ENCODE data around the gene ARG2. TPM values are rescaled to one million over a fixed set of nuclear protein-coding genes. Genes with fewer than 3 reads are reported as not detected.
"Not testable (repeated sequence)": the region's sequence is repeated elsewhere in the genome, so short reads cannot be mapped to it uniquely, and the experiment has no call there.

Gene ARG2
- polyA plus RNA-seq, 12 donors = 0.98 to 4.1 (median 2.4) TPM; not detected in 2

- DNase-seq = peak; percentile 35
These were observed 35.7 kb upstream of the ARG2 start for GRCh38 chr14:67583711-67584644.

- no peak for DNase-seq
These were observed 34.7 kb upstream of the ARG2 start for GRCh38 chr14:67584978-67585377.

- no peak for DNase-seq
These were observed 33.4 kb upstream of the ARG2 start for GRCh38 chr14:67586369-67586768.

GRCh38 chr14:67589204-67589770, 30.4 kb upstream of the ARG2 start:
- DNase-seq = no peak

GRCh38 chr14:67593650-67594049, 26.1 kb upstream of the ARG2 start:
- not testable (repeated sequence) for DNase-seq

GRCh38 chr14:67595392-67595791, 24.3 kb upstream of the ARG2 start:
- no peak for DNase-seq

- DNase-seq = peak; percentile 88
These were observed 19.8 kb upstream of the ARG2 start, which contains the start of gene PIGH for GRCh38 chr14:67599698-67600561. TSS of gene PIGH (minus strand) at chr14:67600268. CDS start at chr14:67600203, 65 bp downstream.

- not testable (repeated sequence) for DNase-seq
These were observed 19.2 kb upstream of the ARG2 start for GRCh38 chr14:67600562-67600974.

- no peak for DNase-seq
These were observed 17.6 kb upstream of the ARG2 start for GRCh38 chr14:67602076-67602475.

DNA sequence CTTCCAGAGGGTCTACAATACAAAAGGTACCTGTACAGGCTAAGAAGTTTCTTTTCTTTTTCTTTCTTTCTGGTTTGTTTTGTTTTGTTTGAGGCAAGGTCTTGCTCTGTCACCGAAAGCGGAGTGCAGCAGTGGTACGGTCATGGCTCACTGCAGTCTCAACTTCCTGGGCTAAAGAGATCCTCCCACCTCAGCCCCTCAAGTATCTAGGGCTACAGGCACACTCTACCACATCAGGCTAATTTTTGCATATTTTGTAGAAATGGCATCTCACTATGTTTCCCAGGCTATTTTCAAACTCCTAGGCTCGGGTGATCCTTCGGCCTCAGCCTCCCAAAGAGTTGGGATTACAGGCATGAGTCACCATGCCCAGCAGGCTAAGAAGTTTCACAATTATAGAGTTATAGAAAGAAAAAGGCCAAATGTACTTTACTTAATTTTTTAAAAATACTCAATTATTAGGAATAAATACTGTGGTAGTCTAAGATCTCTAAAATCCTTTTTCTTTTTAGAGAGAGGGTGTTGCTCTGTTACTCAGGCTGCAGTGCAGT, 16.6 kb upstream of the ARG2 start:
- DNase-seq = no peak

DNA sequence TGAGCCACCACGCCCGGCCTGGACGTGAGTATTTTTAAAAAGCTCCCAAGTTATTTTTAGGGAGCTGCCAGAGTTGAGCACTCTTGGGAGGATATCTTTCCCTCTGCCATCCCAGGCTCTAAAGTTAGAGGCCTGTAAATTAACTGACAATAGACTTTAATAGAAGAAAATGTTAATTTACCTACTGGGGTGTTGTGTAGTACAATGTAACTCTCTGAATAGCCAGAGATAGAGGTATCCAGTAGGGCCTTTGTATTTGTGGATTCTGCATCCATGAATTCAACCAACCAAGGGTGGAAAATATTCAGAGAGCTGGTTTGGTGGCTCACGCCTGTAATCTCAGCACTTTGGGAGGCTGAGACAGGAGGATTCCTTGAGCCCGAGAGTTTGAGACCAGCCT, 12.1 kb upstream of the ARG2 start:
- DNase-seq = no peak

GRCh38 chr14:67609642-67610310, 9.9 kb upstream of the ARG2 start:
- DNase-seq = no peak

DNA sequence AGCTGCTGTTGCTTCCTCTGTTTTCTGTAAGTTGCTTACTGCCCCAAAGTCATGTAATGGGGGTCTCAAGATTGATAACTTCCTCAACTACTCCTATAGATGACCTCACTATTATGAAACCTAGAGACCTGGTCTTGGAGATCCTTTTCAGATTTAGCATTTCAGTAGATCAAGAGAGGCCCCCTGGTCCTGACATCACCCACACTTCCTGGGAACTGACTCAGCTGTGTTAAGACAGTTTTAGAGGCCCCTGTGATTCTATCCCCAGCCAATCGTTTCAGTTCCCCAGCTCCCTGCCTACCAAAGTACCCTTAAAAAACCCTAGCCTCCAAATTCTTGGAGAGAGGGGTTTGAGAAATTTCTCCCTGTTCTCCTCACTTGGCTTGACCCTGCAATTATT, 9.2 kb upstream of the ARG2 start:
- DNase-seq = no peak

- DNase-seq = peak; percentile 65
These were observed 1.1 kb upstream of the ARG2 start for GRCh38 chr14:67618617-67619063.

GRCh38 chr14:67620217-67620785, 581 bp downstream of the ARG2 start:
- DNase-seq = peak; percentile 14

- peak; percentile 37 for DNase-seq
These were observed 3.0 kb downstream of the ARG2 start for GRCh38 chr14:67622675-67623074.

- peak; percentile 13 for DNase-seq
These were observed 3.4 kb downstream of the ARG2 start for GRCh38 chr14:67623114-67623513.

DNA sequence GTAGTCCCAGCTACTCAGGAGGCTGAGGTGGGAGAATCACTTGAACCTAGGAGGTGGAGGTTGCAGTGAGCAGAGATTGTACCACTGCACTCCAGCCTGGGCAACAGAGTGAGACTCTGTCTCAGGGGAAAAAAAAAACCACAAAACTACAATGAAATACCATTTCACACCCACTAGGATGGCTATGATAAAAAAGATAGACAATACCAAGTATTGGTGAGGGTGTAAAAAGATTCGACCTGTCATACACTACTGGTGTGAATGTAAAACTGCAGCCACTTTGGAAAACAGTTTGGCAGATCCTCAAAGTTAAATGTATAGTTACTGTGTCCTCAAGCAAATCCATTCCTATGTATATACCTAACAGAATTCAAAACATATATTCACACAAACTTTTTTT, 6.4 kb downstream of the ARG2 start:
- DNase-seq = not testable (repeated sequence)

- no peak for DNase-seq
These were observed 7.8 kb downstream of the ARG2 start for GRCh38 chr14:67627519-67627918.

DNA sequence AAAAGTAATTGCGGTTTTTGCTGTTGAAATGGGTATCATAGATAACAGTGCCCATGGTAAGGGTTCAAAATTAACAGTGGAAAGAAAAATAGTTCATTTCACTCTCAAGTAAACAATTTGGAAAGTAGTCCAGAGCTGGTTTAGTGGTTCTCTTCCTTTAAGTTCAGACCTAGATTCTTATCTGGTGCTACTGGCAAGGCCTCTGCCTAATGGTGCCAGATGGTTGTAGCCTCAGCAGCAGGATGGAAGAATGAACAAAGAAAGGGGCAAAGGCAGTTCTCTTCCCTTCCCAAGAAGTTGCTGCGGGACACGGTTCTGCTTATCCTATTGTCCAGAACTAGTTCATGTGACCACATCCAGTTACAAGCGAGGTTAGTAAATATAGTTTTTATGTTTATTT, 10.5 kb downstream of the ARG2 start:
- DNase-seq = no peak

DNA sequence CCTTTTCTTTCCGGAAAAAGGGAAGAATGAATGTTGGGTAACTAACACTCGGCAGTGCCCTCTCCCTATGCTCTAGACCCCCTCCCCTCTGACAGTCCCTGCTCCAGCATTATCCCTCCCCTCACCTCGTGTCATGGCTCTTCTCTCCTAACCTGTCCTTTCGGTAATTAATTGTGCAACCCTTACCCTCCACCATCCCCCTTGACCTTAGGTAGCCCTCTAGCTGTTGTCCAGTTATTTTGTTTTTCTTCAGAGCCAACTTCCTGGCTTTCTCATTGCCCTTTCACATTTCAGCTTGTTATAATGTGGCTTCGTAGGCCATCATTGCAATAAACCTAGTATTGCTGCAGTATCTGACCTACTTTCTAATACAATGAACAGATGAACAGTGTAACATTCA, 11.2 kb downstream of the ARG2 start:
- DNase-seq = no peak
